GM06990 (cell line): ENCODE measurements around the gene TRDMT1.

Experiments
- DNase-seq: peaks from one replicate; pipeline ENCODE4 v3.0.0-alpha.2; 2011; ENCODE audit not compliant: insufficient read length; ENCODE audit errors: extremely low read depth
- H3K27me3 ChIP-seq: replicated peaks from 2 replicates; pipeline ENCODE4 v1.6.0; 2011; ENCODE audit warnings: low read length; ENCODE audit not compliant: control insufficient read depth, insufficient read depth
- H3K36me3 ChIP-seq: 2 replicates; pipeline ENCODE4 v1.5.1; 2011; ENCODE audit warnings: low read length; ENCODE audit not compliant: control insufficient read depth, insufficient read depth
- H3K4me3 ChIP-seq: replicated peaks from 2 replicates; pipeline ENCODE4 v1.5.1; 2011; ENCODE audit warnings: low read depth, mild to moderate bottlenecking, control low read depth, low read length
- TF ChIP-seq, protein P1 (sequence below): IDR thresholded peaks from 2 replicates; pipeline ENCODE4 v1.5.1; 2011; ENCODE audit warnings: low read length, control low read depth, mild to moderate bottlenecking, inconsistent platforms; ENCODE audit not compliant: insufficient read depth, poor library complexity, severe bottlenecking

Gene TRDMT1

DNA sequence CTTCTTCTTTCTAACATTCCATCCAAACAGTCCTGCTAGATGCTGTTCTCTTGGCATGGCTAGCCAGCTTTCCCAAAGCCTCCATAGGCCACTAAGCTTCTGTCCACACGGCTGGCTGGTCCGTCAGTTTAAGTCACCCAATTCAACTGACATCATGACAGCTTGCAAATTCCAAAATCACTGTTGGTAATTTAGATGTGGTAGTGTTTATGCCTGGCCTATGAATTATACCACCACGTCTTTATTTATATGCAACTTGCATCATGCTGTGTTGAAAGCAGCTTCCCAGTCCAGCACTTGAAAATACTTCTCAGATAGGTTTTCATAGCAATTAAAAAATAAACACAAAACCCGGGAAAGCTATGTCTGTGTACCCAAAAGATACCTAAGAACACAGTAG lies 24.3 kb upstream of the TRDMT1 start:
- no peaks in the 10 kb centered on the region for H3K27me3 ChIP-seq
- H3K36me3 ChIP-seq, result no peaks in the 10 kb centered on the region
- TF ChIP-seq, protein P1, sequence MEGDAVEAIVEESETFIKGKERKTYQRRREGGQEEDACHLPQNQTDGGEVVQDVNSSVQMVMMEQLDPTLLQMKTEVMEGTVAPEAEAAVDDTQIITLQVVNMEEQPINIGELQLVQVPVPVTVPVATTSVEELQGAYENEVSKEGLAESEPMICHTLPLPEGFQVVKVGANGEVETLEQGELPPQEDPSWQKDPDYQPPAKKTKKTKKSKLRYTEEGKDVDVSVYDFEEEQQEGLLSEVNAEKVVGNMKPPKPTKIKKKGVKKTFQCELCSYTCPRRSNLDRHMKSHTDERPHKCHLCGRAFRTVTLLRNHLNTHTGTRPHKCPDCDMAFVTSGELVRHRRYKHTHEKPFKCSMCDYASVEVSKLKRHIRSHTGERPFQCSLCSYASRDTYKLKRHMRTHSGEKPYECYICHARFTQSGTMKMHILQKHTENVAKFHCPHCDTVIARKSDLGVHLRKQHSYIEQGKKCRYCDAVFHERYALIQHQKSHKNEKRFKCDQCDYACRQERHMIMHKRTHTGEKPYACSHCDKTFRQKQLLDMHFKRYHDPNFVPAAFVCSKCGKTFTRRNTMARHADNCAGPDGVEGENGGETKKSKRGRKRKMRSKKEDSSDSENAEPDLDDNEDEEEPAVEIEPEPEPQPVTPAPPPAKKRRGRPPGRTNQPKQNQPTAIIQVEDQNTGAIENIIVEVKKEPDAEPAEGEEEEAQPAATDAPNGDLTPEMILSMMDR, result no peak
- DNase-seq, result no peak
- no peak overlapping the region for H3K4me3 ChIP-seq

DNA sequence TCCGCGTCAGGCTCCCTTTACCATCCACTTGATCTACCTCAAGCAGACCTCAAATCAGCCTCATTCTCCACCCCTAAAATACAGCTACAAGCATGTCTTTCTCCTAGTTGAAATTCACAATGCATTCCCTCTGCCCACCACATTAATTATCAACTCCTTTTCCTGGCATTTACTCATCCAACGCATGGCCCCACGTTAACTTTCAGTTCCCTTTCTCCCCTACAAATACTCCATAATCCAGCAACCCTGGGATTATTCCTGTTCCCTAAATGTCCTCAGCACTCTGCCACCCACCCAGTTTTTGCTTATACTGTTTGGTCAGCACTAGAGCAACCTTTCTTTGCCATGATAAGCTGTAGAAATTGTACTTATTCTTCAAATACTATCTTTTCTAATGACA lies 20.9 kb upstream of the TRDMT1 start:
- no peak overlapping the region for H3K4me3 ChIP-seq
- TF ChIP-seq, protein P1, result no peak
- DNase-seq, result no peak
- H3K27me3 ChIP-seq, result no peaks in the 10 kb centered on the region
- no peaks in the 10 kb centered on the region for H3K36me3 ChIP-seq

DNA sequence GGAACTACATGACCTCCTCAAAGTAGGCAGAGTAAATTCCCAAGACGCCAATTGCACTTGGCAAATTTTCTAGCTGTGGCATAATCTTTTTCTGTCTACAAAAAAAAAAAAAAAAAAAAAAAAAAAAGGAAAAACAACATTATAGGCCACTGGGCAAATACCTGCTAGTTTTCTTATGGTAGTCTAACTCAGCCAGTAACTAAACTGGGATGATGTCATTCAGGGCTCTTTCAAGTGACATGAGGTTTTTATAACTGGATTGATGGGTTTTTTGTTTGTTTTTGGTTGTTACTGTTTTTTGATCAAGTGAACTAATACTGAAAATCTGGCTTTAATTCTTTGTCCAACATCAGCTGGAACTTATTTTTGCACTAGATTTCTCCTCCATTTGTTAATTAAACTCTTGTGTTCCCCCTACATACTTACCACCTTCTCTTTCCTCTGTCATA lies 19.2 kb upstream of the TRDMT1 start:
- no peak overlapping the region for H3K4me3 ChIP-seq
- H3K36me3 ChIP-seq, result no peaks in the 10 kb centered on the region
- DNase-seq, result no peak
- TF ChIP-seq, protein P1, result no peak
- no peaks in the 10 kb centered on the region for H3K27me3 ChIP-seq

DNA sequence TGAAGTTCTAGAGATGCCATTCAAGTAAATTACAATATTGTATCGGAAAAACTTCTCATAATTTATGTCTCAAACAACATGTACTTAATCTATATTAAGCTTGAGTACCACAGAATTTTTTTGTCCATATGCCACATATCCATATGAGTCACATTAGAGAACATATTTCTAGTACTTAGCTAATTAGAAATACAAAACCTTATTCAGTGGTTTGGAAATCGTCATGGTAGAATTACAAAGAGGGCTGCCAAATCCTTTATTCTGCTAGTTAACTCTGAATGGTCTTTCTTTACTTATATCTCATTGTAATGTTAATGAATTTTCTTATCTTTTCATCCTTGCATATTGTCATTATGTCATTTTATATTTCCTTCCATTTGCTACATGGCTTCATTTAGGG lies 17.6 kb upstream of the TRDMT1 start:
- Histone ChIP-seq H3K36me3 (no peaks in the 10 kb centered on the region), H3K4me3 (no peak overlapping the region), H3K27me3 (no peaks in the 10 kb centered on the region)
- no peak for DNase-seq
- TF ChIP-seq, protein P1, result no peak

DNA sequence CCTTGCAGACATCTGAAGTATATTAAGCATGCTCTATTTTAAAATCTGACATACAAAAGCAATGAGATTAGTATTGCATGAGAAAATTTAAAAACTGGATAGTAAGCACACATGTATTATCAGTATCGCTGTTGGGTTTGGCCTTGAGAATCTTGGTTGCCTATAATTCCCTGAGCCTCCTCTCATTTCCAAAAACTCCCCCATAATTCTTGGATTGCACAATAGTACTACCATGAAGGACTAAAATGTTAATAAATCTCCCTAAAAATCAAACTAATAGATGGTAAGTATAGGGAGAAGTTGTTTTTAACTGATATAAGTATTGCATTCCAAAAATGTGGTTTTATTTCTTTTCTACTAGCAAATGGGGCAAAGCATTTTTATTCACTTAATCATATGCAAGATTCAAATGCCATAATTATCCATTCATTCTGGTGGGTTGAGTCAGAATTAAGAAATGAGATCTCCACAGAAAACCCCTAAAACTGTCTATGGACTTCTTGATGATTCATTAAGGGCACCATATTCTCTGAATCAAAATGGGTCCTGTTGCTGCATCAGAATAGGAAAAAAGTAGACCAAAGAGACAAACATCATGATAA lies 16.3 kb upstream of the TRDMT1 start:
- Histone ChIP-seq H3K27me3 (no peaks in the 10 kb centered on the region), H3K4me3 (no peak overlapping the region), H3K36me3 (no peaks in the 10 kb centered on the region)
- DNase-seq, result no peak
- TF ChIP-seq, protein P1, result no peak

DNA sequence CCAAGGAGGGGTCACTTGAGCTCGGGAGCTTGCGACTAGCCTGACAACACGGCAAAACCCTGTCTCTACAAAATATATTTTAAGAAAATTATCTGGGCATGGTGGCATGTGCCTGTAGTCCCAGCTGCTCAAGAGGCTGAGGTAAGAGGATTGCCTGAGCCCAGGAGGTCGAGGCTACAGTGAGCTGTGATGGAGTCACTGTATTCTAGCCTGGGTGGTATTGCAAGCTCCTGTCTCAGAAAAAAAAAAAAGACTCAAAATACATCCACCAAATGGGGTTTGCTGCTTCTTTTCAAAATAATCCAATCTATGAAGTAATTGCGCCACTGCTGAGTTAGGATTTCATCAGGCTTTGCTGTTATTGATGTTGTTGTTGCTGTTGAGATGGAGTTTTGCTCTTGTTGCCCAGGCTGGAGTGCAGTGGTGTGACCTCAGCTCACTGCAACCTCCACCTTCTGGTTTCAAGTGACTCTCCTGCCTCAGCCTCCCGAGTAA lies 15.5 kb upstream of the TRDMT1 start:
- DNase-seq, result no peak
- H3K4me3 ChIP-seq, result no peak overlapping the region

More for the DNA sequence above, 15.5 kb upstream of the TRDMT1 start:
- TF ChIP-seq, protein P1, result no peak
- Histone ChIP-seq H3K27me3 (no peaks in the 10 kb centered on the region), H3K36me3 (no peaks in the 10 kb centered on the region)
